Measurements from ENCODE around the gene TMEM164.

DNA sequence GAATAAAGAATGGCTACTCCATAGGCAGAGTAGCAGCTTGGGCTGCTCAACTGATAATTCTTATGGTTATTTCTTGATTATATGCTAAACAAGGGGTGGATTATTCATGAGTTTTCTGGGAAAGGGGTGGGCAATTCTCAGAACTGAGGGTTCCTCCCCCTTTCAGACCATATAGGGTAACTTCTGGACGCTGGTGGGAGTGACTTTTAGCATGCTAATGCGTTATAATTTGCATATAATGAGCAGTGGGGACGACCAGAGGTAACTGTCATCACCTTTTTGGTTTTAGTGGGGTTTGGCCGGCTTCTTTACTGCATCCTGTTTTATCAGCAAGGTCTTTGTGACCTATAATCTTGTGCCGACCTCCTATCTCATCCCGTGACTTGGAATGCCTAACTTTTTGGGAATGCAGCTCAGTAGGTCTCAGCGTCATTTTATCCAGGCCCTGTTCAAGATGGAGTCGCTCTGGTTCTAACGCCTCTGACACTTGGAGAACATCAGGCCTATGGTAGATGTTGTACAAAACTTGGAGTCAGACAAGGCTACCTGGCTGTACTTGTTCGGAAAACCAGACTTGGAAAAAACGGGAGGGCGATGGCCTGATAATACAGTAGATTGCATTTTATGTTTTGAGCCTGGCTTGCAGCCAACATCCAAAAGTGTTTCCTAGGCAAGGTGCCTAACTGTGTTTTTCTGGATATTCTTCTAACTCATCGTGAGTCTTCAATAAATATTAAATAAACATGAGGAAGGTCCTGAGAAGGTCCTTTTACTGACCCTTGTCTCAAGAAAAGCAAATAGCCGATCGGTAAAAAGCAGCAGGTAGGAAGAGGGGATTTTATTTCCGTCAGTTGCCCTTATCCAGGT, 1.8 kb upstream of the TMEM164 start:
- TF ChIP-seq, protein P1, sequence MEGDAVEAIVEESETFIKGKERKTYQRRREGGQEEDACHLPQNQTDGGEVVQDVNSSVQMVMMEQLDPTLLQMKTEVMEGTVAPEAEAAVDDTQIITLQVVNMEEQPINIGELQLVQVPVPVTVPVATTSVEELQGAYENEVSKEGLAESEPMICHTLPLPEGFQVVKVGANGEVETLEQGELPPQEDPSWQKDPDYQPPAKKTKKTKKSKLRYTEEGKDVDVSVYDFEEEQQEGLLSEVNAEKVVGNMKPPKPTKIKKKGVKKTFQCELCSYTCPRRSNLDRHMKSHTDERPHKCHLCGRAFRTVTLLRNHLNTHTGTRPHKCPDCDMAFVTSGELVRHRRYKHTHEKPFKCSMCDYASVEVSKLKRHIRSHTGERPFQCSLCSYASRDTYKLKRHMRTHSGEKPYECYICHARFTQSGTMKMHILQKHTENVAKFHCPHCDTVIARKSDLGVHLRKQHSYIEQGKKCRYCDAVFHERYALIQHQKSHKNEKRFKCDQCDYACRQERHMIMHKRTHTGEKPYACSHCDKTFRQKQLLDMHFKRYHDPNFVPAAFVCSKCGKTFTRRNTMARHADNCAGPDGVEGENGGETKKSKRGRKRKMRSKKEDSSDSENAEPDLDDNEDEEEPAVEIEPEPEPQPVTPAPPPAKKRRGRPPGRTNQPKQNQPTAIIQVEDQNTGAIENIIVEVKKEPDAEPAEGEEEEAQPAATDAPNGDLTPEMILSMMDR (conservative IDR thresholded peaks at IDR 0.05; ENCODE audit: low read depth in 2 of 2), result no peak
- TF ChIP-seq EZH2 (IDR thresholded peaks at IDR 0.05; ENCODE audit: low read depth, unreplicated experiment), result no peak
- TF ChIP-seq, protein P2, sequence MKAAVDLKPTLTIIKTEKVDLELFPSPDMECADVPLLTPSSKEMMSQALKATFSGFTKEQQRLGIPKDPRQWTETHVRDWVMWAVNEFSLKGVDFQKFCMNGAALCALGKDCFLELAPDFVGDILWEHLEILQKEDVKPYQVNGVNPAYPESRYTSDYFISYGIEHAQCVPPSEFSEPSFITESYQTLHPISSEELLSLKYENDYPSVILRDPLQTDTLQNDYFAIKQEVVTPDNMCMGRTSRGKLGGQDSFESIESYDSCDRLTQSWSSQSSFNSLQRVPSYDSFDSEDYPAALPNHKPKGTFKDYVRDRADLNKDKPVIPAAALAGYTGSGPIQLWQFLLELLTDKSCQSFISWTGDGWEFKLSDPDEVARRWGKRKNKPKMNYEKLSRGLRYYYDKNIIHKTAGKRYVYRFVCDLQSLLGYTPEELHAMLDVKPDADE (IDR thresholded peaks at IDR 0.05), result no peak
